WTC11 (cell line): ENCODE measurements around the gene NAA11. TPM values are rescaled to one million over a fixed set of nuclear protein-coding genes. Genes with fewer than 3 reads are reported as not detected.

Source experiments
- ATAC-seq: fragments of 200-7000 bp; cut with Tn5 transposase; 2 replicates; pipeline ENCODE4 v1.10.0; 2021; ENCODE audit warnings: mild to moderate bottlenecking, moderate library complexity
- CTCF ChIA-PET: fragments of 300-600 bp; sonication (Branson Sonifier 250); formaldehyde crosslinking; loops from one replicate; lab custom pipeline; 2021; ENCODE audit warnings: antibody characterized with exemption; lab: Charles Lee
- POLR2A ChIA-PET: fragments of 350-600 bp; sonication (Branson Sonifier 250); formaldehyde crosslinking; loops from one replicate; lab custom pipeline; 2021; ENCODE audit warnings: antibody characterized with exemption; lab: Charles Lee
- DNase-seq: peaks from one replicate; pipeline ENCODE4 v3.0.0; 2021; ENCODE audit warnings: low spot score
- H3K27ac Mint-ChIP-seq: 2 replicates; pipeline ENCODE4 v1.8.0; 2021; ENCODE audit warnings: mixed read lengths
- H3K27me3 Mint-ChIP-seq: 2 replicates; pipeline ENCODE4 v1.8.0; 2021; ENCODE audit warnings: low read depth, mild to moderate bottlenecking, moderate library complexity, mixed read lengths
- H3K36me3 Mint-ChIP-seq: 2 replicates; pipeline ENCODE4 v1.8.0; 2021; ENCODE audit warnings: mixed read lengths
- H3K4me1 Mint-ChIP-seq: 2 replicates; pipeline ENCODE4 v1.8.0; 2022; ENCODE audit warnings: mixed read lengths
- H3K4me3 Mint-ChIP-seq: 2 replicates; pipeline ENCODE4 v1.8.0; 2021; ENCODE audit warnings: mild to moderate bottlenecking, moderate library complexity, mixed read lengths
- H3K9me3 Mint-ChIP-seq: 2 replicates; pipeline ENCODE4 v1.8.0; 2021; ENCODE audit warnings: mixed read lengths
- ATF1 ChIP-seq: sonication (generic); formaldehyde crosslinking; IDR thresholded peaks from 2 replicates; pipeline ENCODE4 v1.8.1; 2023; ENCODE audit warnings: mild to moderate bottlenecking, moderate library complexity, missing genetic modification reagents
- CREB1 ChIP-seq: sonication (generic); formaldehyde crosslinking; IDR thresholded peaks from 2 replicates; pipeline ENCODE4 v1.8.0; 2023; ENCODE audit warnings: mild to moderate bottlenecking, missing genetic modification reagents
- CREM ChIP-seq: sonication (generic); formaldehyde crosslinking; IDR thresholded peaks from 2 replicates; pipeline ENCODE4 v1.8.1; 2022; ENCODE audit warnings: mild to moderate bottlenecking, missing genetic modification reagents, moderate library complexity
- FOXP1 ChIP-seq: sonication (generic); formaldehyde crosslinking; IDR thresholded peaks from 2 replicates; pipeline ENCODE4 v1.8.0; 2022; ENCODE audit warnings: missing genetic modification reagents, mild to moderate bottlenecking, moderate library complexity, borderline replicate concordance
- GABPB1 ChIP-seq: sonication (generic); formaldehyde crosslinking; IDR thresholded peaks from 2 replicates; pipeline ENCODE4 v1.8.1; 2023; ENCODE audit warnings: mild to moderate bottlenecking, missing genetic modification reagents
- GTF2I ChIP-seq: fragments of 250-450 bp; sonication (Bioruptor Pico); conservative IDR thresholded peaks from 2 replicates; pipeline ENCODE4 v1.4.0; 2021; ENCODE audit warnings: mild to moderate bottlenecking
- HMGA2 ChIP-seq: fragments of 250-450 bp; sonication (Bioruptor Pico); IDR thresholded peaks from 2 replicates; pipeline ENCODE4 v1.4.0; 2021; ENCODE audit warnings: mild to moderate bottlenecking, moderate library complexity
- JAZF1 ChIP-seq: fragments of 250-450 bp; sonication (Bioruptor Pico); IDR thresholded peaks from 2 replicates; pipeline ENCODE4 v1.9.0; 2021; ENCODE audit warnings: moderate library complexity, mild to moderate bottlenecking, inconsistent platforms
- NFYB ChIP-seq: sonication (generic); formaldehyde crosslinking; conservative IDR thresholded peaks from 2 replicates; pipeline ENCODE4 v1.8.0; 2022; ENCODE audit warnings: low read depth, missing genetic modification reagents
- OVOL2 ChIP-seq: fragments of 250-450 bp; sonication (Bioruptor Pico); IDR thresholded peaks from 2 replicates; pipeline ENCODE4 v1.9.0; 2021; ENCODE audit warnings: mild to moderate bottlenecking, borderline replicate concordance
- RELA ChIP-seq: sonication (generic); formaldehyde crosslinking; IDR thresholded peaks from 2 replicates; pipeline ENCODE4 v1.8.1; 2022; ENCODE audit warnings: missing genetic modification reagents, mild to moderate bottlenecking, borderline replicate concordance
- TEAD4 ChIP-seq: sonication (generic); formaldehyde crosslinking; IDR thresholded peaks from 2 replicates; pipeline ENCODE4 v1.8.0; 2022; ENCODE audit warnings: mild to moderate bottlenecking, missing genetic modification reagents
- ZNF121 ChIP-seq: sonication (generic); formaldehyde crosslinking; IDR thresholded peaks from 2 replicates; pipeline ENCODE4 v1.8.0; 2023; ENCODE audit warnings: missing genetic modification reagents
- ZNF138 ChIP-seq: sonication (generic); formaldehyde crosslinking; conservative IDR thresholded peaks from 2 replicates; pipeline ENCODE4 v1.8.1; 2022; ENCODE audit warnings: mild to moderate bottlenecking, moderate library complexity, missing genetic modification reagents
- total RNA-seq: library from RNA; stranded (reverse); gene quantifications from 3 replicates; pipeline ENCODE4 v1.2.3, GENCODE V29; 2021
- TF ChIP-seq, protein P1 (sequence below): fragments of 250-450 bp; sonication (Bioruptor Pico); IDR thresholded peaks from 2 replicates; pipeline ENCODE4 v1.9.0; 2021; ENCODE audit warnings: mild to moderate bottlenecking
- TF ChIP-seq, protein P2 (sequence below): sonication (generic); formaldehyde crosslinking; IDR thresholded peaks from 2 replicates; pipeline ENCODE4 v1.8.1; 2022; ENCODE audit warnings: low read depth, missing genetic modification reagents, borderline replicate concordance
- TF ChIP-seq, protein P3 (sequence below): sonication (generic); formaldehyde crosslinking; IDR thresholded peaks from 2 replicates; pipeline ENCODE4 v1.8.0; 2022; ENCODE audit warnings: mild to moderate bottlenecking, missing genetic modification reagents
- TF ChIP-seq, protein P4 (sequence below): fragments of 250-450 bp; sonication (Bioruptor Pico); IDR thresholded peaks from 2 replicates; pipeline ENCODE4 v1.9.0; 2021; ENCODE audit warnings: moderate library complexity, mild to moderate bottlenecking, inconsistent platforms, borderline replicate concordance
- TF ChIP-seq, protein P5 (sequence below): sonication (generic); formaldehyde crosslinking; IDR thresholded peaks from 2 replicates; pipeline ENCODE4 v1.8.1; 2023; ENCODE audit warnings: mild to moderate bottlenecking, missing genetic modification reagents, borderline replicate concordance
- TF ChIP-seq, protein P6 (sequence below): sonication (generic); formaldehyde crosslinking; IDR thresholded peaks from 2 replicates; pipeline ENCODE4 v1.8.0; 2023; ENCODE audit warnings: missing genetic modification reagents, mild to moderate bottlenecking, borderline replicate concordance
- TF ChIP-seq, protein P7 (sequence below): fragments of 250-450 bp; sonication (Bioruptor Pico); IDR thresholded peaks from 2 replicates; pipeline ENCODE4 v2.1.2; 2022; ENCODE audit warnings: mild to moderate bottlenecking, moderate library complexity

NAA11 gene
- total RNA-seq, 1 experiment from 2014 or later = not detected

DNA sequence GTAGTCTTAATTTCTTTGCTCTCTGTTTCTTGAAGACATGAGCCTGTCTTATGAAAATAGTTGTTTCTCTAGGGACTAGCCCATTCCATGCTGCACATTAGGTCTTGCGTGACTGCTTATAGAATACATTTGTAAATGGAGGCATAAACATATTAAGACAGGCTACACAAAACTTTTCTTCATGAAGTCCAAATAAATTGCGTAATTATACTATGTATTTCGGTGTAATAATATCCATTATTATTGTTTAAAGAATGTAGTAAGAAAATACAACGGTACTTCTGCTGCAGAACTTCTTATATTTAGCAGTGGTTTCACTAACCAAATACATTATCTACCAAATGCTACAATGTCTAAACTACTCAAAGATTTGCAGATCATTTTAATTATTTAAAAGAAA lies 8.5 kb upstream of the NAA11 start:
- POLR2A ChIA-PET = no interaction called here
- Mint-ChIP-seq H3K9me3 (no peaks in the 10 kb centered on the region), H3K4me3 (no peak overlapping the region), H3K27me3 (no peaks in the 10 kb centered on the region), H3K27ac (no peak overlapping the region)
- TF ChIP-seq, protein P1, sequence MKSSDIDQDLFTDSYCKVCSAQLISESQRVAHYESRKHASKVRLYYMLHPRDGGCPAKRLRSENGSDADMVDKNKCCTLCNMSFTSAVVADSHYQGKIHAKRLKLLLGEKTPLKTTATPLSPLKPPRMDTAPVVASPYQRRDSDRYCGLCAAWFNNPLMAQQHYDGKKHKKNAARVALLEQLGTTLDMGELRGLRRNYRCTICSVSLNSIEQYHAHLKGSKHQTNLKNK (CRISPR knock-in tag) = no peak
- TF ChIP-seq TEAD4 (CRISPR knock-in tag) (no peak), HMGA2 (CRISPR knock-in tag) (no peak)
- TF ChIP-seq, all 79 proteins: peak for 0
- CTCF ChIA-PET = no interaction called here
- no peaks in the 10 kb centered on the region for H3K36me3 Mint-ChIP-seq
- no peak for DNase-seq
- ATAC-seq = no peak
- H3K4me1 Mint-ChIP-seq = peaks cover 8% of the 10 kb centered on the region

DNA sequence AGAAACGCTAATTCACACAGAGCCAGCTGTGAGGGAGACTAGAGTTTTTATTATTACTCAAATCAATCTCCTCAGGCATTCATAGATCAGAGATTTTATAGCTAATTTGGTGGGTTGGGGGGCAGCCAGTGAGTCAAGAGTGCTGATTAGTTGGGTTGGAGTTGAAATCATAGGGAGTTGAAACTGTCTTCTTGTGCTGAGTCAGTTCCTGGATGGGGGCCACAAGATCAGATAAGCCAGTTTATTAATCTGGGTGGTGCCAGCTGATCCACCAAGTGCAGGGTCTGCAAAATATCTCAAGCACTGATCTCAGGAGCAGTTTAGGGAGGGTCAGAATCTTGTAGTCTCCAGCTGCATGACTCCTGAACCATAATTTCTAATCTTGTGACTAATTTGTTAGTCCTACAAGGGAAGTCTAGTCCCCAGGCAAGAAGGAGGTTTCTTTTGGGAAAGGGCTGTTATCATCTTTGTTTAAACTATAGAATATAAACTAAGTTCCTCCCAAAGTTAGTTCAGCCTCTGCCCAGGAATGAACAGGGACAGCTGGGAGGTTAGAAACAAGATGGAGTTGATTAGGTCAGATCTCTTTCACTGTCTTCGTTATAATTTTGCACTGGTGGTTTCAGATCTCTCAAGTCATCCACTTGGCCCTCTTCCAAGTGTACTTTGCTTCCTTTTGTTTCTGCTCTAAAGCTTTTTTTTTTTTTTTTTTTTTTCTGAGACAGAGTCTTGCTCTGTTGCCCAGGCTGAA lies 5.4 kb upstream of the NAA11 start:
- ChIA-PET CTCF (no interaction called here), POLR2A (no interaction called here)
- ATAC-seq (no peak), DNase-seq (no peak)
- TF ChIP-seq ATF1 (CRISPR knock-in tag) (no peak), HMGA2 (CRISPR knock-in tag) (no peak), ZNF138 (no peak), ZNF121 (CRISPR knock-in tag) (no peak), FOXP1 (CRISPR knock-in tag) (no peak), OVOL2 (no peak), GTF2I (no peak), GABPB1 (no peak), RELA (CRISPR knock-in tag) (no peak), NFYB (CRISPR knock-in tag) (no peak), CREM (no peak), JAZF1 (CRISPR knock-in tag) (no peak), CREB1 (CRISPR knock-in tag) (no peak), TEAD4 (CRISPR knock-in tag) (no peak)
- TF ChIP-seq, protein P2, sequence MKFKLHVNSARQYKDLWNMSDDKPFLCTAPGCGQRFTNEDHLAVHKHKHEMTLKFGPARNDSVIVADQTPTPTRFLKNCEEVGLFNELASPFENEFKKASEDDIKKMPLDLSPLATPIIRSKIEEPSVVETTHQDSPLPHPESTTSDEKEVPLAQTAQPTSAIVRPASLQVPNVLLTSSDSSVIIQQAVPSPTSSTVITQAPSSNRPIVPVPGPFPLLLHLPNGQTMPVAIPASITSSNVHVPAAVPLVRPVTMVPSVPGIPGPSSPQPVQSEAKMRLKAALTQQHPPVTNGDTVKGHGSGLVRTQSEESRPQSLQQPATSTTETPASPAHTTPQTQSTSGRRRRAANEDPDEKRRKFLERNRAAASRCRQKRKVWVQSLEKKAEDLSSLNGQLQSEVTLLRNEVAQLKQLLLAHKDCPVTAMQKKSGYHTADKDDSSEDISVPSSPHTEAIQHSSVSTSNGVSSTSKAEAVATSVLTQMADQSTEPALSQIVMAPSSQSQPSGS (CRISPR knock-in tag) = no peak
- TF ChIP-seq, protein P3, sequence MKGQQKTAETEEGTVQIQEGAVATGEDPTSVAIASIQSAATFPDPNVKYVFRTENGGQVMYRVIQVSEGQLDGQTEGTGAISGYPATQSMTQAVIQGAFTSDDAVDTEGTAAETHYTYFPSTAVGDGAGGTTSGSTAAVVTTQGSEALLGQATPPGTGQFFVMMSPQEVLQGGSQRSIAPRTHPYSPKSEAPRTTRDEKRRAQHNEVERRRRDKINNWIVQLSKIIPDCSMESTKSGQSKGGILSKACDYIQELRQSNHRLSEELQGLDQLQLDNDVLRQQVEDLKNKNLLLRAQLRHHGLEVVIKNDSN (CRISPR knock-in tag) = no peak
- TF ChIP-seq, protein P4, sequence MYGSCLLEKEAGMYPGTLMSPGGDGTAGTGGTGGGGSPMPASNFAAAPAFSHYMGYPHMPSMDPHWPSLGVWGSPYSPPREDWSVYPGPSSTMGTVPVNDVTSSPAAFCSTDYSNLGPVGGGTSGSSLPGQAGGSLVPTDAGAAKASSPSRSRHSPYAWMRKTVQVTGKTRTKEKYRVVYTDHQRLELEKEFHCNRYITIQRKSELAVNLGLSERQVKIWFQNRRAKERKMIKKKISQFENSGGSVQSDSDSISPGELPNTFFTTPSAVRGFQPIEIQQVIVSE = no peak
- TF ChIP-seq, protein P5, sequence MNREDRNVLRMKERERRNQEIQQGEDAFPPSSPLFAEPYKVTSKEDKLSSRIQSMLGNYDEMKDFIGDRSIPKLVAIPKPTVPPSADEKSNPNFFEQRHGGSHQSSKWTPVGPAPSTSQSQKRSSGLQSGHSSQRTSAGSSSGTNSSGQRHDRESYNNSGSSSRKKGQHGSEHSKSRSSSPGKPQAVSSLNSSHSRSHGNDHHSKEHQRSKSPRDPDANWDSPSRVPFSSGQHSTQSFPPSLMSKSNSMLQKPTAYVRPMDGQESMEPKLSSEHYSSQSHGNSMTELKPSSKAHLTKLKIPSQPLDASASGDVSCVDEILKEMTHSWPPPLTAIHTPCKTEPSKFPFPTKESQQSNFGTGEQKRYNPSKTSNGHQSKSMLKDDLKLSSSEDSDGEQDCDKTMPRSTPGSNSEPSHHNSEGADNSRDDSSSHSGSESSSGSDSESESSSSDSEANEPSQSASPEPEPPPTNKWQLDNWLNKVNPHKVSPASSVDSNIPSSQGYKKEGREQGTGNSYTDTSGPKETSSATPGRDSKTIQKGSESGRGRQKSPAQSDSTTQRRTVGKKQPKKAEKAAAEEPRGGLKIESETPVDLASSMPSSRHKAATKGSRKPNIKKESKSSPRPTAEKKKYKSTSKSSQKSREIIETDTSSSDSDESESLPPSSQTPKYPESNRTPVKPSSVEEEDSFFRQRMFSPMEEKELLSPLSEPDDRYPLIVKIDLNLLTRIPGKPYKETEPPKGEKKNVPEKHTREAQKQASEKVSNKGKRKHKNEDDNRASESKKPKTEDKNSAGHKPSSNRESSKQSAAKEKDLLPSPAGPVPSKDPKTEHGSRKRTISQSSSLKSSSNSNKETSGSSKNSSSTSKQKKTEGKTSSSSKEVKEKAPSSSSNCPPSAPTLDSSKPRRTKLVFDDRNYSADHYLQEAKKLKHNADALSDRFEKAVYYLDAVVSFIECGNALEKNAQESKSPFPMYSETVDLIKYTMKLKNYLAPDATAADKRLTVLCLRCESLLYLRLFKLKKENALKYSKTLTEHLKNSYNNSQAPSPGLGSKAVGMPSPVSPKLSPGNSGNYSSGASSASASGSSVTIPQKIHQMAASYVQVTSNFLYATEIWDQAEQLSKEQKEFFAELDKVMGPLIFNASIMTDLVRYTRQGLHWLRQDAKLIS (CRISPR knock-in tag) = no peak
- TF ChIP-seq, protein P6, sequence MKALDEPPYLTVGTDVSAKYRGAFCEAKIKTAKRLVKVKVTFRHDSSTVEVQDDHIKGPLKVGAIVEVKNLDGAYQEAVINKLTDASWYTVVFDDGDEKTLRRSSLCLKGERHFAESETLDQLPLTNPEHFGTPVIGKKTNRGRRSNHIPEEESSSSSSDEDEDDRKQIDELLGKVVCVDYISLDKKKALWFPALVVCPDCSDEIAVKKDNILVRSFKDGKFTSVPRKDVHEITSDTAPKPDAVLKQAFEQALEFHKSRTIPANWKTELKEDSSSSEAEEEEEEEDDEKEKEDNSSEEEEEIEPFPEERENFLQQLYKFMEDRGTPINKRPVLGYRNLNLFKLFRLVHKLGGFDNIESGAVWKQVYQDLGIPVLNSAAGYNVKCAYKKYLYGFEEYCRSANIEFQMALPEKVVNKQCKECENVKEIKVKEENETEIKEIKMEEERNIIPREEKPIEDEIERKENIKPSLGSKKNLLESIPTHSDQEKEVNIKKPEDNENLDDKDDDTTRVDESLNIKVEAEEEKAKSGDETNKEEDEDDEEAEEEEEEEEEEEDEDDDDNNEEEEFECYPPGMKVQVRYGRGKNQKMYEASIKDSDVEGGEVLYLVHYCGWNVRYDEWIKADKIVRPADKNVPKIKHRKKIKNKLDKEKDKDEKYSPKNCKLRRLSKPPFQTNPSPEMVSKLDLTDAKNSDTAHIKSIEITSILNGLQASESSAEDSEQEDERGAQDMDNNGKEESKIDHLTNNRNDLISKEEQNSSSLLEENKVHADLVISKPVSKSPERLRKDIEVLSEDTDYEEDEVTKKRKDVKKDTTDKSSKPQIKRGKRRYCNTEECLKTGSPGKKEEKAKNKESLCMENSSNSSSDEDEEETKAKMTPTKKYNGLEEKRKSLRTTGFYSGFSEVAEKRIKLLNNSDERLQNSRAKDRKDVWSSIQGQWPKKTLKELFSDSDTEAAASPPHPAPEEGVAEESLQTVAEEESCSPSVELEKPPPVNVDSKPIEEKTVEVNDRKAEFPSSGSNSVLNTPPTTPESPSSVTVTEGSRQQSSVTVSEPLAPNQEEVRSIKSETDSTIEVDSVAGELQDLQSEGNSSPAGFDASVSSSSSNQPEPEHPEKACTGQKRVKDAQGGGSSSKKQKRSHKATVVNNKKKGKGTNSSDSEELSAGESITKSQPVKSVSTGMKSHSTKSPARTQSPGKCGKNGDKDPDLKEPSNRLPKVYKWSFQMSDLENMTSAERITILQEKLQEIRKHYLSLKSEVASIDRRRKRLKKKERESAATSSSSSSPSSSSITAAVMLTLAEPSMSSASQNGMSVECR (CRISPR knock-in tag) = no peak
- TF ChIP-seq, protein P7, sequence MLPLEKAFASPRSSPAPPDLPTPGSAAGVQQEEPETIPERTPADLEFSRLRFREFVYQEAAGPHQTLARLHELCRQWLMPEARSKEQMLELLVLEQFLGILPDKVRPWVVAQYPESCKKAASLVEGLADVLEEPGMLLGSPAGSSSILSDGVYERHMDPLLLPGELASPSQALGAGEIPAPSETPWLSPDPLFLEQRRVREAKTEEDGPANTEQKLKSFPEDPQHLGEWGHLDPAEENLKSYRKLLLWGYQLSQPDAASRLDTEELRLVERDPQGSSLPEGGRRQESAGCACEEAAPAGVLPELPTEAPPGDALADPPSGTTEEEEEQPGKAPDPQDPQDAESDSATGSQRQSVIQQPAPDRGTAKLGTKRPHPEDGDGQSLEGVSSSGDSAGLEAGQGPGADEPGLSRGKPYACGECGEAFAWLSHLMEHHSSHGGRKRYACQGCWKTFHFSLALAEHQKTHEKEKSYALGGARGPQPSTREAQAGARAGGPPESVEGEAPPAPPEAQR (CRISPR knock-in tag) = no peak
- no peaks in the 10 kb centered on the region for H3K27me3 Mint-ChIP-seq
- no peaks in the 10 kb centered on the region for H3K36me3 Mint-ChIP-seq
- no peak overlapping the region for H3K4me3 Mint-ChIP-seq
- H3K27ac Mint-ChIP-seq = no peak overlapping the region
- H3K9me3 Mint-ChIP-seq = no peaks in the 10 kb centered on the region
- peaks cover 8% of the 10 kb centered on the region for H3K4me1 Mint-ChIP-seq
